Transverse colon (tissue), 4 donors: ENCODE data around the gene HPSE2. TPM values are rescaled to one million over a fixed set of nuclear protein-coding genes. Genes with fewer than 3 reads are reported as not detected.

ENCODE experiments used
- DNase-seq: peaks from one replicate; pipeline ENCODE4 v3.0.0-alpha.2; 2019
- H3K27ac ChIP-seq, 4 donors: fragments of 200-600 bp; sonication (generic); 2 replicates each; pipeline ENCODE4 v1.5.1; 2016 to 2018; ENCODE audit warnings: inconsistent platforms in 4 of 4
- H3K27me3 ChIP-seq: fragments of 200-600 bp; sonication (generic); 2 replicates; pipeline ENCODE4 v1.5.1; 2017; ENCODE audit warnings: inconsistent platforms
- H3K36me3 ChIP-seq, 4 donors: fragments of 200-600 bp; sonication (generic); 2 replicates each; pipeline ENCODE4 v1.5.1; 2017 to 2019; ENCODE audit warnings: inconsistent platforms in 4 of 4
- H3K4me1 ChIP-seq, 4 donors: fragments of 200-600 bp; sonication (generic); 2 replicates each; pipeline ENCODE4 v1.5.1; 2017 to 2020; ENCODE audit warnings: inconsistent platforms in 4 of 4
- H3K4me3 ChIP-seq, 4 donors: fragments of 200-600 bp; sonication (generic); 1 replicate in 1 of 4; 2 replicates in 3 of 4; pipeline versions ENCODE4 v1.5.1 to v1.6.1; 2017 to 2019; ENCODE audit warnings: inconsistent platforms in 4 of 4
- H3K9me3 ChIP-seq, 2 donors: fragments of 200-600 bp; sonication (generic); 2 replicates each; pipeline ENCODE4 v1.5.1; 2017 to 2019; ENCODE audit warnings: inconsistent platforms in 2 of 2
- EP300 ChIP-seq: sonication (generic); formaldehyde crosslinking; IDR thresholded peaks from one replicate; pipeline ENCODE4 v1.6.1; 2017; ENCODE audit warnings: antibody characterized with exemption, low read depth
- POLR2A ChIP-seq: fragments of 450-650 bp; IDR thresholded peaks from one replicate; pipeline ENCODE4 v1.6.1; 2016; ENCODE audit warnings: antibody characterized with exemption, mild to moderate bottlenecking, moderate library complexity
- POLR2AphosphoS5 ChIP-seq, 3 donors: sonication (generic); formaldehyde crosslinking; IDR thresholded peaks; one replicate each; pipeline ENCODE4 v1.6.1; 2016; ENCODE audit warnings: antibody characterized with exemption in 3 of 3
- WGBS, 2 donors: methylation state at CpG; one replicate each; pipeline ENCODE4 v1.1.5; 2018; ENCODE audit warnings: low coverage in 1 of 2; 5-methylcytosine and 5-hydroxymethylcytosine counted together
- in situ Hi-C, 4 donors: fragments of 200-750 bp; cut with MboI; loops; one replicate each; pipeline versions ENCODE4 v1.15.0 to v1.15.1; 2017; ENCODE audit warnings: low sequenced_read_pairs in 3 of 4, low pct_ligation_motif_present in 1 of 4, low pct_unique_long_range_greater_than_20kb in 1 of 4
- intact Hi-C: fragments of 100-400 bp; cut with DNase I; formaldehyde crosslinking; loops from one replicate; pipeline ENCODE4 v1.15.1; 2023; ENCODE audit warnings: low total_unique reads
- total RNA-seq, 4 donors: library from RNA; depleted of rRNA; stranded (reverse); fragments of >200 nt; gene quantifications; one replicate each; pipeline ENCODE4 v1.1.0, GENCODE V29; 2016
- TF ChIP-seq, protein P1 (sequence below), 5 experiments: fragments of 200-600 bp in 3 of 5; fragments of 450-650 bp in 2 of 5; sonication (generic) in 3 of 5; IDR thresholded peaks; 1 replicate in 2 of 5; 2 replicates in 3 of 5; pipeline ENCODE4 v1.5.1; 2016 to 2017; ENCODE audit warnings: antibody characterized with exemption in 5 of 5, inconsistent platforms in 3 of 5, mild to moderate bottlenecking in 2 of 5, moderate library complexity in 1 of 5

Gene HPSE2
- total RNA-seq, 4 donors from 2014 or later, result 2.2 to 3.0 TPM; not detected in 2

DNA sequence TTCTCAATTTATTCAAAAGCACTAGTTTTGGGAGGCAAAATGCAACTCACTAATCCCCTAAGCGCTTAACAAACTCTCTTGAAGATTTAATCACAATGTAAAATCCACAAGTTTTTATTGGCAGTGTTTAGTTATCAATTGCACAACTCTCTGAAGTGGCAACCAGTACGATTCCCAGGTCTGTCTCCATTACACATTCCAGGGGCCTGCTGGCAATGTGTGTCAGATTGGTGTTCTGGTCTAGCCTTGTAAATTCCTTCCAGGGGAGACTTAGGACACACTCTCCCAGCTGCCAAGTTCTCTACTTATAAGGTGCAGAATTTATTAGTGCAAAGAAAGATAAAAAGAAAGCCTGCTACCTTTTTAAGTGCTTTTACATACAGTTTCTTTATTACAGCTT, 624.2 kb downstream of the HPSE2 start:
- no peaks in the 10 kb centered on the region for H3K9me3 ChIP-seq
- in situ Hi-C loops (no loop called here), intact Hi-C loops (no loop called here)
- peaks cover 0 to 25% (median 0%) of the 10 kb centered on the region in 4 donors for H3K4me1 ChIP-seq
- 47% methylated on average over 2 of the region's 2 CpGs; no CpG with 5 or more reads in 1 of the 2 donors for WGBS, 2 donors
- H3K27ac ChIP-seq, result peak overlapping the region; percentile 52 to 76 (median 60)
- TF ChIP-seq POLR2AphosphoS5 (IDR thresholded peaks at IDR 0.05), result peak; percentile 30 to 60 (median 39)
- no peak for TF ChIP-seq POLR2A
- TF ChIP-seq, protein P1, sequence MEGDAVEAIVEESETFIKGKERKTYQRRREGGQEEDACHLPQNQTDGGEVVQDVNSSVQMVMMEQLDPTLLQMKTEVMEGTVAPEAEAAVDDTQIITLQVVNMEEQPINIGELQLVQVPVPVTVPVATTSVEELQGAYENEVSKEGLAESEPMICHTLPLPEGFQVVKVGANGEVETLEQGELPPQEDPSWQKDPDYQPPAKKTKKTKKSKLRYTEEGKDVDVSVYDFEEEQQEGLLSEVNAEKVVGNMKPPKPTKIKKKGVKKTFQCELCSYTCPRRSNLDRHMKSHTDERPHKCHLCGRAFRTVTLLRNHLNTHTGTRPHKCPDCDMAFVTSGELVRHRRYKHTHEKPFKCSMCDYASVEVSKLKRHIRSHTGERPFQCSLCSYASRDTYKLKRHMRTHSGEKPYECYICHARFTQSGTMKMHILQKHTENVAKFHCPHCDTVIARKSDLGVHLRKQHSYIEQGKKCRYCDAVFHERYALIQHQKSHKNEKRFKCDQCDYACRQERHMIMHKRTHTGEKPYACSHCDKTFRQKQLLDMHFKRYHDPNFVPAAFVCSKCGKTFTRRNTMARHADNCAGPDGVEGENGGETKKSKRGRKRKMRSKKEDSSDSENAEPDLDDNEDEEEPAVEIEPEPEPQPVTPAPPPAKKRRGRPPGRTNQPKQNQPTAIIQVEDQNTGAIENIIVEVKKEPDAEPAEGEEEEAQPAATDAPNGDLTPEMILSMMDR (IDR thresholded peaks at IDR 0.05), result no peak
- peak; percentile 21 for TF ChIP-seq EP300
- no peak overlapping the region for H3K4me3 ChIP-seq
- no peaks in the 10 kb centered on the region for H3K27me3 ChIP-seq
- DNase-seq, result no peak
- no peaks in the 10 kb centered on the region for H3K36me3 ChIP-seq

DNA sequence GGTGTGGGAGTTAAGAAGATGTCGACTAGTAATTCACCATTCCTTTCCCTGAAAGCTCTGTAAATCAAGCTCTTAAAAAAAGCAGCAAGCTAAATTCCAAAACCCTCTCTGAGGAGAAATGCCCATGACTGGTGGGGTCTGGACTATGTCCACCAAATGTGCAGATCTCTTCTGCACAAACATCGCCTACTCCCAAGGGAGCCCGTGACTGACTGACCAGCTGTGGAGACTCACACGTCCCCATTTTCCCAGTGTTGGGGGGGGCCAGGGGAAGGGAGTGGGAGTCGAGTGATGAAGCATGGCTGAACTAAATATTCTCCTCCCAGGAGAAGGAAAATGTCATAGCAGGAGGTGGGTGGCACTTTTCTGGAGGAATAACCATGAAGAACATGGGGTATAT, 624.8 kb downstream of the HPSE2 start:
- 38 to 50% methylated on average over 3 to 5 of the region's 5 CpGs for WGBS, 2 donors
- Histone ChIP-seq H3K4me3 (no peak overlapping the region), H3K27me3 (no peaks in the 10 kb centered on the region), H3K27ac (peak overlapping the region; percentile 52 to 76 (median 60)), H3K9me3 (no peaks in the 10 kb centered on the region), H3K4me1 (peaks cover 0 to 25% (median 0%) of the 10 kb centered on the region in 4 donors), H3K36me3 (no peaks in the 10 kb centered on the region)
- no peak for DNase-seq
- intact Hi-C loops (no loop called here), in situ Hi-C loops (no loop called here)
- TF ChIP-seq EP300, result peak; percentile 19
- TF ChIP-seq POLR2AphosphoS5 (IDR thresholded peaks at IDR 0.05), result peak in 2 of 3 donors; percentile 63 to 75
- no peak for TF ChIP-seq POLR2A
- TF ChIP-seq, protein P1 (IDR thresholded peaks at IDR 0.05), result no peak

DNA sequence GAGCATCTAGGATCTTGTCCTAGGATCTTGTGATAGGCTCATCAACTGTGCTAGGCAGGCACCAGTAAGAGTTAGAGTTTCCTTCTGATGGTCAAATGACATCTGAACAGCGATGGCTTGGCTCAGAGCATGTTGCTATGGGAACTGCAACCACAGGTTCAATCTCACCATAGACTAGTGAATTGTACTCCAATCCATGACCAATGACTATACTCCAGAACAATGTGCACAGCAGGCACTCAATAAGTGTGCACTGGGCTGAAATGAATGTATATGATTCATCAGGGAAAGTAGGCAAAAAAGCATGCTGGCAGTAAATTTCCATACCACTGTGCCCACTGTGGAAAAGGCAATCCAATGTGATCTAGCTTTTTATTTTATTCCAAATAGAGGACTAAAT, 625.4 kb downstream of the HPSE2 start:
- Histone ChIP-seq H3K36me3 (no peaks in the 10 kb centered on the region), H3K27me3 (no peaks in the 10 kb centered on the region), H3K27ac (peak overlapping the region in 3 of 4 donors; percentile 53 to 76 (median 66)), H3K9me3 (no peaks in the 10 kb centered on the region), H3K4me1 (peaks cover 0 to 25% (median 0%) of the 10 kb centered on the region in 4 donors), H3K4me3 (no peak overlapping the region)
- no peak for DNase-seq
- in situ Hi-C loops (no loop called here), intact Hi-C loops (no loop called here)
- WGBS, 2 donors, result 86% methylated on average over 1 of the region's 1 CpG; no CpG with 5 or more reads in 1 of the 2 donors
- TF ChIP-seq, protein P1 (IDR thresholded peaks at IDR 0.05), result no peak
- TF ChIP-seq POLR2A (no peak), POLR2AphosphoS5 (IDR thresholded peaks at IDR 0.05) (no peak), EP300 (no peak)

DNA sequence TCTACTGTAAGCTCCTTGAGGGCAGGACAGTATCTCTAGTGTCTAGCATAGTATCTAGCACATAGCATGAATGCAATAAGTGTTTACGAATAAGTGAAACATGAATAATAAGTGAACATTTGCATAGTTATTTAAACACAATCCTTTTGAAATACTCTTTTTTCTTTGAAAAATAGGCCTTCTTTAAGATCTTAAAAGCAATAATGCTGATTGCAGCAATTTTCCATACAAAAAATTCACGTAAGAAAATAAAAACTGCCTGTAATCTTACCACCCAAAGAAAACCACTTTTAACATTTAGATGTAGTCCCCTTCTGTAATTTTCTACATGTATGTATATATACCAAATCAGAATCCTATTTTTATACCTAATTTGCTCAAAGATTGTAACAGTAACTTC, 626.4 kb downstream of the HPSE2 start:
- Histone ChIP-seq H3K4me1 (peaks cover 0 to 25% (median 0%) of the 10 kb centered on the region in 4 donors), H3K27me3 (no peaks in the 10 kb centered on the region), H3K4me3 (no peak overlapping the region), H3K36me3 (no peaks in the 10 kb centered on the region), H3K27ac (no peak overlapping the region), H3K9me3 (no peaks in the 10 kb centered on the region)
- TF ChIP-seq, protein P1 (IDR thresholded peaks at IDR 0.05), result no peak
- TF ChIP-seq EP300 (no peak), POLR2A (no peak), POLR2AphosphoS5 (IDR thresholded peaks at IDR 0.05) (no peak)
- DNase-seq, result no peak
- WGBS, 2 donors, result 95 to 100% methylated on average over 2 of the region's 2 CpGs
- in situ Hi-C loops, result no loop called here
- intact Hi-C loops, result no loop called here
